Left ventricle myocardium inferior (tissue), 1 donor: ENCODE results near the gene STAT5B. TPM values are rescaled to one million over a fixed set of nuclear protein-coding genes. Genes with fewer than 3 reads are reported as not detected.

Source experiments
- DNase-seq: peaks from one replicate; pipeline ENCODE4 v3.0.0-alpha.2; 2020
- H3K27ac ChIP-seq: fragments of 200-600 bp; replicated peaks from 2 replicates; pipeline ENCODE4 v1.8.0; 2021
- H3K27me3 ChIP-seq: fragments of 200-600 bp; 2 replicates; pipeline ENCODE4 v1.8.0; 2021; ENCODE audit warnings: low read depth
- H3K36me3 ChIP-seq: fragments of 200-600 bp; 2 replicates; pipeline ENCODE4 v1.8.0; 2021
- H3K4me1 ChIP-seq: fragments of 200-600 bp; 2 replicates; pipeline ENCODE4 v1.8.0; 2021
- H3K4me3 ChIP-seq: fragments of 200-600 bp; 2 replicates; pipeline ENCODE4 v1.8.0; 2021; ENCODE audit warnings: mild to moderate bottlenecking, moderate library complexity
- H3K9me3 ChIP-seq: fragments of 200-600 bp; replicated peaks from 2 replicates; pipeline ENCODE4 v1.8.0; 2021
- intact Hi-C: fragments of 100-400 bp; cut with micrococcal nuclease; formaldehyde crosslinking; loops from one replicate; pipeline ENCODE4 v1.11.0; 2022
- total RNA-seq: library from RNA; stranded (reverse); fragmentation: NEBNext Ultra II Directional; extraction: Animal tissue kit (Norgen Biotek cat#: 25700); gene quantifications from one replicate; pipeline ENCODE4 v1.2.1, GENCODE V29; 2021
- TF ChIP-seq, protein P1 (sequence below): fragments of 200-600 bp; IDR thresholded peaks from 2 replicates; pipeline ENCODE4 v1.8.0; 2021; ENCODE audit warnings: antibody characterized with exemption, mild to moderate bottlenecking, borderline replicate concordance
- donor health status: DM: no; HTN: yes; CAD: no; lungs with severe emphysema.

Gene STAT5B
- total RNA-seq, 1 donor from 2014 or later, result 30.7 TPM

DNA sequence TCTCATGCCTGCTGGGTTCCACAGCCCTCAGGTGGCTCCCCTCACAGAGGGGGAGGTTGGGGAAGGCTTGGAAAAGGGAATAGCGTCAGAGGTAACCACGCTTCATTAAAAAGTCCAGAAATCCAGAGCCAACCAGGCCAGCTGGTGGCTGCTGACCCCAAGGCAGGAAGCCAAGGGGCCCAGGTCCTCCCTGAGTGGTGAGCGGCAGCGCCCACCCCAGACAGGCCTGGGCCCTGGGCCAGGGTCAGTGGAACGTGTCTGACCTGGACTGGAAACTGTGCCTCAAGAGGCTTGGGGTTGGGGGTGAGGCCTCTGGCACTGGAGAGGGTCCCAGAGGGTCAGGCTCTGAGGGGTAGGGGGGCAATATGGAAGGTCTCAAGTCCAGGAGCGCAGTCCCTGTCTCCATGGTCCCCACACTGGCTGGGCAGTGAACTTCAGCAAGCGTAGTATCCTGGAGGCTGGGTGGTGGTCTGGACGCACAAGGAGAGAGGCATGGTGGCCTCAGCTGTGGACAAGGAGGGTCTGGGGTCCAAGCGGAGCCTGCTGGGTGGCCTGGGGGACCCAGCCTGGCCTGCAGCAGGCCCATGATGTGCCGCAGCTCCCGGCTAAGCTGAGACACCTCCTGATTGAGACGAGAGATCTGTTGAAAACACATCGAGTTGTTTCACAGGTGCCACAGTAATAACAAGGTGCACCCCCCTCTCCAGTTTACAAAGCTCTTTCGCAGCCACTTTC lies 116.2 kb downstream of the STAT5B start:
- Histone ChIP-seq H3K4me3 (no peak overlapping the region), H3K4me1 (peaks cover 7% of the 10 kb centered on the region), H3K9me3 (no peaks in the 10 kb centered on the region), H3K36me3 (no peaks in the 10 kb centered on the region), H3K27me3 (no peaks in the 10 kb centered on the region), H3K27ac (no peak overlapping the region)
- intact Hi-C loops, result no loop called here
- TF ChIP-seq, protein P1, sequence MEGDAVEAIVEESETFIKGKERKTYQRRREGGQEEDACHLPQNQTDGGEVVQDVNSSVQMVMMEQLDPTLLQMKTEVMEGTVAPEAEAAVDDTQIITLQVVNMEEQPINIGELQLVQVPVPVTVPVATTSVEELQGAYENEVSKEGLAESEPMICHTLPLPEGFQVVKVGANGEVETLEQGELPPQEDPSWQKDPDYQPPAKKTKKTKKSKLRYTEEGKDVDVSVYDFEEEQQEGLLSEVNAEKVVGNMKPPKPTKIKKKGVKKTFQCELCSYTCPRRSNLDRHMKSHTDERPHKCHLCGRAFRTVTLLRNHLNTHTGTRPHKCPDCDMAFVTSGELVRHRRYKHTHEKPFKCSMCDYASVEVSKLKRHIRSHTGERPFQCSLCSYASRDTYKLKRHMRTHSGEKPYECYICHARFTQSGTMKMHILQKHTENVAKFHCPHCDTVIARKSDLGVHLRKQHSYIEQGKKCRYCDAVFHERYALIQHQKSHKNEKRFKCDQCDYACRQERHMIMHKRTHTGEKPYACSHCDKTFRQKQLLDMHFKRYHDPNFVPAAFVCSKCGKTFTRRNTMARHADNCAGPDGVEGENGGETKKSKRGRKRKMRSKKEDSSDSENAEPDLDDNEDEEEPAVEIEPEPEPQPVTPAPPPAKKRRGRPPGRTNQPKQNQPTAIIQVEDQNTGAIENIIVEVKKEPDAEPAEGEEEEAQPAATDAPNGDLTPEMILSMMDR, result no peak
- no peak for DNase-seq

DNA sequence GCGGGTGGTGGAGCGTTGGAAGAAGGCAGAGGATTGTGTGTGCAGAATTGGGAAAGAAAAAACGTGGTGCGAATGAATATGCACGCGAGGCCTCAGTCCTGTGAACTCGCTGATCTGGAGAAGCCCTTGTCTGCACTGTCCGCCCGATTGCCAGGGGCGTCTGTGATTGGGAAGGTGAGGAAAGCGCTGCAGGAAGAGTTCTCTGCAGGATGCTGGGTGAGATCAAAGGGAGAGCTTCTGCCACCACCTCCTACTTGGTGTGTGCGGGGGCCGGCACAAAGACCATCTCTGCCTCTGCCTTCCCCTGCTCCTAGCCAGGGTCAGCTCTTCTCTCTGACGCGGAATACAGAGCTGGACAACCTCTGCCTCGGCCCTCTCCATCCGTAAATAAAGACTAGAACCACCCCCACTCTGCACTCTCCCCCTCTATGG lies 120.6 kb downstream of the STAT5B start:
- Histone ChIP-seq H3K4me1 (peaks cover 49% of the 10 kb centered on the region), H3K27me3 (no peaks in the 10 kb centered on the region), H3K9me3 (no peaks in the 10 kb centered on the region), H3K36me3 (peaks cover 6% of the 10 kb centered on the region), H3K27ac (peak overlapping the region; percentile 91), H3K4me3 (peak overlapping the region; percentile 100)
- DNase-seq, result no peak
- intact Hi-C loops, result no loop called here
- TF ChIP-seq, protein P1, result no peak

DNA sequence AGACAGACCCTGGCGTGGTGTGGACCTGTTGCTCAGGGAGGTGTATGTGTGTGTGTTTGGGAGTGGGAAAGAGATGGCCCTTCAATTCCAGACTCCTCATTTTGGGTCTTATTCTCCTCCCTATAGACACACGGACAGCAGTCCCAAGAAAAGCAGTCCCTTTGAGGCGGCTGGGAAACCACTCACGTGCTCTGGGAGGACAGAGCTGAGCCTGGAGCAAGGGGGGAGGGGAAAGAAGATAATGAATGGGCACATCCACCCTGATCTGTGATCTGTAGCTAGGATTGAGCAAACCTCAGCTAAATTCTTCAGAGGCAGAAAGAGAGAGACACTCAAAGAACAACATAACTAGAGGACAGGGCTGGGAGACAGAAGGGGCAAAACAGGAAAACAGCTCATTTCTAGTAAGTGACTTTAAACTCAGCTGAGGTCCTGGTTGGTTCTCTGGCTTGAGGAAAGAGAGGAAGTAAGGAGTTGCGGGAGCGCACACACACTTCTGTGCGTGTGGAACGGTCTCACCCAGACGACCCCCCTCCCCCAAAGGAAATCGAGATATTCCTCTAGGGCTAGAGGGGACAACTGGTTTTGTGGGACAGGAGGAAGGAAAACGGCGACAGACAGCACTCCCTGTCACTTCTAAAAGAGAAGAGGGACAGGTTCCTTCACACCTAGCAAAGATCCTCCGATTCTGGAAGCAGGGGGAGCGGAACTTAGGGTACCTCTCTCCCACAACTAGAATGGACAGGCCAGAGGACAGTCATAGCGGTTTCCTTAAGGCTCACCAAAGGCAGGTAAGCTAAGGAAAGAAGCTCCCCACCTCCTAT lies 122.1 kb downstream of the STAT5B start:
- intact Hi-C loops, result no loop called here
- TF ChIP-seq, protein P1, result no peak
- Histone ChIP-seq H3K4me3 (peak overlapping the region; percentile 100), H3K27me3 (no peaks in the 10 kb centered on the region), H3K36me3 (peaks cover 7% of the 10 kb centered on the region), H3K9me3 (no peaks in the 10 kb centered on the region), H3K4me1 (peaks cover 62% of the 10 kb centered on the region), H3K27ac (peak overlapping the region; percentile 91)
- no peak for DNase-seq

Other genes with a start within 250 kb of the STAT5B start
- gene C17orf113, start 225.8 kb downstream of the STAT5B start, total RNA-seq, result 0.63 TPM
- 0.49 TPM for gene ZNF385C, start 177.9 kb downstream of the STAT5B start, total RNA-seq
- 3.1 TPM for gene DHX58, start 163.7 kb downstream of the STAT5B start, total RNA-seq
- 25.7 TPM for gene KAT2A, start 155.0 kb downstream of the STAT5B start, total RNA-seq
- not detected for gene HSPB9, start 153.6 kb downstream of the STAT5B start, total RNA-seq
- gene RAB5C, start 121.4 kb downstream of the STAT5B start, total RNA-seq, result 38.6 TPM
- 0.16 TPM for gene KCNH4, start 95.2 kb downstream of the STAT5B start, total RNA-seq
- not detected for gene HCRT, start 90.9 kb downstream of the STAT5B start, total RNA-seq
- 8.4 TPM for gene GHDC, start 81.9 kb downstream of the STAT5B start, total RNA-seq
- 16.7 TPM for gene STAT5A, start 12.1 kb upstream of the STAT5B start, total RNA-seq
- gene STAT3, start 112.1 kb upstream of the STAT5B start, total RNA-seq, result 116 TPM
- 205 TPM for gene CAVIN1, start 146.9 kb upstream of the STAT5B start, total RNA-seq
- gene ATP6V0A1, start 182.5 kb upstream of the STAT5B start, total RNA-seq, result 25.6 TPM